Bronchus fibroblast of lung (primary cell): ENCODE results near the gene CPHXL. TPM values are rescaled to one million over a fixed set of nuclear protein-coding genes. Genes with fewer than 3 reads are reported as not detected.

Experiments
- total RNA-seq: library from RNA; depleted of rRNA; stranded (reverse); fragments of >200 nt; gene quantifications from 2 replicates; pipeline ENCODE4 v1.2.3, GENCODE V29; 2015

CPHXL gene
- not detected in 2 replicates for total RNA-seq

GRCh38 chr16:75726390-75726789 is at the start of gene CPHXL:
TSS of gene CPHXL (minus strand) at chr16:75726490. CDS start at chr16:75726442, 48 bp downstream.

GRCh38 chr16:75701361-75701760 is 24.9 kb downstream of the CPHXL start, which contains the start of gene DUXB:
TSS of gene DUXB (minus strand) at chr16:75701461. CDS start at chr16:75701418, 43 bp downstream.

GRCh38 chr16:75676909-75677308 is 49.4 kb downstream of the CPHXL start, which contains the start of gene CPHXL2:
TSS of gene CPHXL2 (minus strand) at chr16:75677009. CDS start at chr16:75676999, 10 bp downstream.

Other genes with a start within 250 kb of the CPHXL start
- gene CHST6, start 231.0 kb downstream of the CPHXL start, total RNA-seq = 1.0 and 2.0 TPM in 2 replicates
- gene CHST5, start 190.4 kb downstream of the CPHXL start, total RNA-seq = under 0.01 TPM in 1 of 2 replicates, not detected in the other
- 8.6 and 12.6 TPM in 2 replicates for gene TMEM231, start 170.2 kb downstream of the CPHXL start, total RNA-seq
- gene GABARAPL2, start 160.1 kb downstream of the CPHXL start, total RNA-seq = 41.2 and 44.2 TPM in 2 replicates
- 36.3 and 43.4 TPM in 2 replicates for gene ADAT1, start 103.2 kb downstream of the CPHXL start, total RNA-seq
- 188 and 191 TPM in 2 replicates for gene KARS1, start 78.8 kb downstream of the CPHXL start, total RNA-seq
- gene TERF2IP, start 78.7 kb downstream of the CPHXL start, total RNA-seq = 30.3 and 36.7 TPM in 2 replicates
- gene CPHXL2, start 49.5 kb downstream of the CPHXL start, total RNA-seq = not detected in 2 replicates
- not detected in 2 replicates for gene DUXB, start 25.0 kb downstream of the CPHXL start, total RNA-seq